Measurements from ENCODE around the gene ATP5MC3. TPM values are rescaled to one million over a fixed set of nuclear protein-coding genes. Genes with fewer than 3 reads are reported as not detected.

The ATP5MC3 gene

DNA sequence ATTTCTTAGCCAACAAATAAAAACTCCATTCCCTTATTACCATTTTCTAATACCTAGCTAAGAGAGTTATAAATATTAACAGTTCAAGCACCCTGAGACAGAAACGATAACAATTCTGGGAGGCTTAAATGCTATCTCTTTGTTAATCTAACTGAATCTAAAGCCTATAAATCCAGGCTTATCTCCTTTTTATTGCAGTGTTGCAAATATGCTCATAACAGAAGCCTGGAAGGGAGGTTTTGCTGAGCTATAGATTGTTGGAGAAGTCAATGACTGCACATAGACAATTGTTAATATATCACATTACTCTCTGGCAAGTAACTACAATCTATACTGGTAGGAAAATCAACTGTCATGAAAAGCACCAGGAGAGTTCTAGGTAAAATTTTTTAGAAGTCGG lies 43.7 kb downstream of the ATP5MC3 start:
- Histone ChIP-seq H3K4me3 (ENCODE audit: low read length) (no peak overlapping the region), H3K27me3 (ENCODE audit: control insufficient read depth, insufficient read depth, low read length) (no peaks in the 10 kb centered on the region), H3K4me2 (ENCODE audit: low read length) (no peak overlapping the region), H3K9ac (ENCODE audit: low read depth, low read length) (no peak overlapping the region), H3K4me1 (ENCODE audit: control insufficient read depth, insufficient read depth, low read length) (peaks cover 4% of the 10 kb centered on the region), H3K9me3 (replicated peaks; ENCODE audit: low read length) (no peaks in the 10 kb centered on the region), H3K36me3 (ENCODE audit: insufficient read depth, low read length) (peaks cover 12% of the 10 kb centered on the region)

DNA sequence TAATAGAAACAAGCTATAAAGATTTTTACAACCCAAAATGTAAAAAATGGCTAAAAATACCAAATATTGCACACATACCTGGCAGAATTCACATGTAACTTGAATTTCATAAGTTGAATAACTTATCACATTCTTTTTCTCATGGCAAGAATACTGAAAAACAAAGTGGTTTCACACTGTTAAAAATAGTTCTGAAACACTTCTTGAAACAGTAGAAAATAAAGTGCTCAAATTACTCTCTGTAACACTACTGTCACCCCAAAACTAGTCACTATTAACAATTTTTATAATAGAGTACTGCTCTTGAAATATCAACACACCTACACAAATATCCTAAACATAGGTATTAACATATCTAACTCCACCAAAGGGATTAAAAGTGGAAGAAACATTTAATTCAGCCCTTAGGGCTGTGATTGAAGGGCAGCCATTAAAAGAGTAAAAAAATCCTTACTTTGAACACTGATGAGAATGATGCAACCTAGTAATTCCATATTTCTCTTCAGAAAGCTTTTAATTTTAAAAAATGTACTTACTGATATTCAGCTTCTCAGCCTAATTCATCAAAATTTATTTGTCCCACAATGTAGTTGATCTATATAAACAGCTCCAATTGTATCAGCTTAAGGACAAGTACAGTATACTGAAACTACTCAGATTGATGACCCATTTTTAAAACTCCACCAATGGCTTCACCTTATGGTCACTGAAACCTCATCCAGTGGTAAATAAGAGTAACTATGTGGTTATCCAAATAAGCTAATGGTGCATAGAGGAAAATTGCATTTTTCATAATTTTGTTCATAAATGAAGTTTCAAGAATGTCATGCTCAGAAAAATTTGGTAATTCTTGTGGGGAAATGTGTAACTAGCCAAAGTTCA lies 44.9 kb downstream of the ATP5MC3 start:
- H3K4me3 ChIP-seq (ENCODE audit: low read length): no peak overlapping the region
- no peaks in the 10 kb centered on the region for H3K27me3 ChIP-seq (ENCODE audit: control insufficient read depth, insufficient read depth, low read length)
- no peaks in the 10 kb centered on the region for H3K9me3 ChIP-seq (replicated peaks; ENCODE audit: low read length)
- peaks cover 4% of the 10 kb centered on the region for H3K4me1 ChIP-seq (ENCODE audit: control insufficient read depth, insufficient read depth, low read length)
- peaks cover 12% of the 10 kb centered on the region for H3K36me3 ChIP-seq (ENCODE audit: insufficient read depth, low read length)
- no peak overlapping the region for H3K9ac ChIP-seq (ENCODE audit: low read depth, low read length)
- H3K4me2 ChIP-seq (ENCODE audit: low read length): no peak overlapping the region

DNA sequence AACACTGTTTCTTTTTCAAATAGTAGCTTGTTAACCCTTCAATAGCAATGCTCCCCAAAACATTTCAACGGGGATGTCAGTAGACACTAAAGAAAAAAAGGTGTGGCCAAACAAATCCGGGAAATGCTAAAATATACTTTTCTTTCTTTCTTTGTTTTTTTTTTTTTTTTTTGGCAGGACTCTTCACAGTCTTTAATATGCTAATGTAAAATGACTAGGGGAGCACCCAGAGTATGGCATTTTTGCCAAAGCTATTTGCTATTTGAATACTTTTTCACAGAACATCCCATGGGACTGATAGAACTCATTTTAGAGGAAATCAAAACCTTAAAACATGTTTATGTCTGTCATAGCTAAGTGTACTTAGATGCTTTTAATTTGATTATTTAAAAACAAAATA lies 45.6 kb downstream of the ATP5MC3 start:
- peaks cover 4% of the 10 kb centered on the region for H3K4me1 ChIP-seq (ENCODE audit: control insufficient read depth, insufficient read depth, low read length)
- H3K36me3 ChIP-seq (ENCODE audit: insufficient read depth, low read length): peaks cover 12% of the 10 kb centered on the region
- H3K4me2 ChIP-seq (ENCODE audit: low read length): no peak overlapping the region
- no peak overlapping the region for H3K4me3 ChIP-seq (ENCODE audit: low read length)
- H3K9me3 ChIP-seq (replicated peaks; ENCODE audit: low read length): no peaks in the 10 kb centered on the region
- no peaks in the 10 kb centered on the region for H3K27me3 ChIP-seq (ENCODE audit: control insufficient read depth, insufficient read depth, low read length)
- H3K9ac ChIP-seq (ENCODE audit: low read depth, low read length): no peak overlapping the region

DNA sequence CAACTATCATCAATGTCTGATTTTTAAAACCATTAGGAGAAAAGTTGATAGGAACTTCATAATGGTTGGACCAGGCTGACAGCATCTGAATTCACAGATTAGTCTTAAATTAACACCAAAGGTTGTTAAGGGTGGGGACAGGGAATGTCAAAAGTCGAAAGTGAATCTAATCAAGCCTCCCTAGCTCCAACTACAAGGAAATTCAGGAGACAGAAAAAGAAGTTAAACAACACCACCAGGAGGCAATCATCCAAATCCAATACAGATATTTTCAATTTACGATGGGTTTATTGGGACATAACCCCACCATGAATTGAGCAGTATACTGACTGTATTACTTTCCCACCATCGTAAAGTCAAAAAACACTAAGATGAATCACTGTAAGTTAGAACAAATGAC lies 46.3 kb downstream of the ATP5MC3 start:
- Histone ChIP-seq H3K27me3 (ENCODE audit: control insufficient read depth, insufficient read depth, low read length) (no peaks in the 10 kb centered on the region), H3K4me2 (ENCODE audit: low read length) (no peak overlapping the region), H3K4me3 (ENCODE audit: low read length) (no peak overlapping the region), H3K9ac (ENCODE audit: low read depth, low read length) (no peak overlapping the region), H3K4me1 (ENCODE audit: control insufficient read depth, insufficient read depth, low read length) (peaks cover 4% of the 10 kb centered on the region), H3K9me3 (replicated peaks; ENCODE audit: low read length) (no peaks in the 10 kb centered on the region), H3K36me3 (ENCODE audit: insufficient read depth, low read length) (peaks cover 12% of the 10 kb centered on the region)

DNA sequence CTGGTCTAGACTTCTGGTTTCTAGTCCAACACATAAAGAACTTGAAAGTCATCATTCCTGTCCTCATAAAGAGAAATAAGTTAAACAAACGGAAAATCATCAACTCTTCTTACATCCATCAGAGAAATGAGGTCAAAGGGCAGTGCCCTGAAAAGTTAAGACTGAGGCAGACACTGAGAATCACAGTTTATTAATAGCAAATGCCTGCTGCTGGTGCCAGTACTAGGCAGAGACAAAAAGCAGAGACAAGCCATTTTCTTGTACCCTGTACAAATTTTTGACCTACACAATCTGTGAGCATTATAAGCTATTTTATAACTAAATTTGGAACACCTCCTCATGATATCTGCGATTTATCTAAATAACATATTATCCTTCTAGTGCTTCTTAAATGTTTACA lies 50.3 kb downstream of the ATP5MC3 start:
- no peaks in the 10 kb centered on the region for H3K9me3 ChIP-seq (replicated peaks; ENCODE audit: low read length)
- no peak overlapping the region for H3K4me3 ChIP-seq (ENCODE audit: low read length)
- H3K27me3 ChIP-seq (ENCODE audit: control insufficient read depth, insufficient read depth, low read length): no peaks in the 10 kb centered on the region
- no peak overlapping the region for H3K9ac ChIP-seq (ENCODE audit: low read depth, low read length)
- no peaks in the 10 kb centered on the region for H3K4me1 ChIP-seq (ENCODE audit: control insufficient read depth, insufficient read depth, low read length)
- peaks cover 14% of the 10 kb centered on the region for H3K36me3 ChIP-seq (ENCODE audit: insufficient read depth, low read length)
- no peak overlapping the region for H3K4me2 ChIP-seq (ENCODE audit: low read length)

DNA sequence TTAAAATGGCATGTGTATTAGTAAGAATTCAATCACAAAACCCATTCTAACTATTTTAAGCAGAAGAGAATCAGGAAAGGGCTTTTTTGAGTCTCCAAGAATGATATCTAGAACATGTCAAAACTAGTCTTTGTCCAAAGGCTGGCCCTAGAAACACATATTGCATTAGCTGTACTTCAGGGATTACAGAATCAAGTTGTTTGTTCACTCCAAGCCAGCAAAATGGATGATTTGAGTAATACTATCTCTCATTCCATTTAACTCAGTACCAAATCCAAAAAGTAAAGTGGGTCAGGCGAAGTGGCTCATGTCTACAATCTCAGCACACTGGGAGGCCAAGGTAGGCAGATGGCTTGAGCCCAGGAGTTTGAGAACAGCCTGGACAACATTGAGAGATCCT lies 54.8 kb downstream of the ATP5MC3 start:
- H3K4me2 ChIP-seq (ENCODE audit: low read length): no peak overlapping the region
- H3K9ac ChIP-seq (ENCODE audit: low read depth, low read length): no peak overlapping the region
- H3K36me3 ChIP-seq (ENCODE audit: insufficient read depth, low read length): peaks cover 10% of the 10 kb centered on the region
- H3K4me1 ChIP-seq (ENCODE audit: control insufficient read depth, insufficient read depth, low read length): no peaks in the 10 kb centered on the region
- H3K27me3 ChIP-seq (ENCODE audit: control insufficient read depth, insufficient read depth, low read length): no peaks in the 10 kb centered on the region
- no peak overlapping the region for H3K4me3 ChIP-seq (ENCODE audit: low read length)
- H3K9me3 ChIP-seq (replicated peaks; ENCODE audit: low read length): no peaks in the 10 kb centered on the region

Small RNA genes within 50 kb of the gene (small RNA-seq; reads per million reads assigned to genes)
- gene MIR933: not detected
